ENCODE measurements around the gene CHRNA1. TPM values are rescaled to one million over a fixed set of nuclear protein-coding genes. Genes with fewer than 3 reads are reported as not detected.
A peak's percentile ranks its signal among the peaks of the same experiment; 100 is the strongest.

Gene CHRNA1
- polyA plus RNA-seq, 1 of the 3 experiments (the other 2 are of a cell fraction), result 0.02 TPM

- no peak for TF ChIP-seq YY1 (IDR thresholded peaks at IDR 0.05; ENCODE audit: low read depth)
- no peak; the same call in 1 of the 2 replicates for TF ChIP-seq RXRA (IDR thresholded peaks at IDR 0.05; ENCODE audit: borderline replicate concordance, low read depth)
- TF ChIP-seq ZBTB33 (IDR thresholded peaks at IDR 0.05; ENCODE audit: borderline replicate concordance, low read depth), result no peak
- TF ChIP-seq CTCF (IDR thresholded peaks at IDR 0.05), result no peak
- TF ChIP-seq GABPA (IDR thresholded peaks at IDR 0.05; ENCODE audit: low read depth), result no peak
- no peak for TF ChIP-seq NRF1 (IDR thresholded peaks at IDR 0.05; ENCODE audit: low read depth, low read length)
- TF ChIP-seq MEF2A (IDR thresholded peaks at IDR 0.05; ENCODE audit: borderline replicate concordance, low read depth), result no peak
- peak; percentile 99 for TF ChIP-seq TCF12 (IDR thresholded peaks at IDR 0.05)
- TF ChIP-seq USF2 (IDR thresholded peaks at IDR 0.05; ENCODE audit: borderline replicate concordance, low read depth, low read length), result no peak
- TF ChIP-seq RFX5 (IDR thresholded peaks at IDR 0.05; ENCODE audit: low read length), result no peak
- TF ChIP-seq FOXM1 (IDR thresholded peaks at IDR 0.05; ENCODE audit: low read depth), result peak; percentile 46; the same call in 1 of the 2 replicates
- TF ChIP-seq TAF1 (IDR thresholded peaks at IDR 0.05; ENCODE audit: borderline replicate concordance, low read depth, low read length), result peak; percentile 55; the same call in 1 of the 2 replicates
- TF ChIP-seq POLR2AphosphoS5 (IDR thresholded peaks at IDR 0.05; ENCODE audit: low read depth, low read length), result peak; percentile 88
- TF ChIP-seq TEAD4 (IDR thresholded peaks at IDR 0.05; ENCODE audit: borderline replicate concordance, insufficient read depth), result peak; percentile 92
- TF ChIP-seq REST (IDR thresholded peaks at IDR 0.05; ENCODE audit: low read depth, low read length), result no peak
- no peak for TF ChIP-seq ELF1 (IDR thresholded peaks at IDR 0.05)
- no peak for TF ChIP-seq USF1 (IDR thresholded peaks at IDR 0.05; ENCODE audit: borderline replicate concordance, low read depth)
- TF ChIP-seq SMC3 (IDR thresholded peaks at IDR 0.05; ENCODE audit: low read depth, low read length), result no peak
- TF ChIP-seq IRF3 (IDR thresholded peaks at IDR 0.05; ENCODE audit: low read depth, low read length), result no peak
Measured at GRCh38 chr2:174787487-174788205, 23.4 kb upstream of the CHRNA1 start (continued).
